ENCODE data around the gene C19orf73. TPM values are rescaled to one million over a fixed set of nuclear protein-coding genes. Genes with fewer than 3 reads are reported as not detected.
A peak's percentile ranks its signal among the peaks of the same experiment; 100 is the strongest.

Gene C19orf73
- total and polyA plus RNA-seq, 9 of the 15 experiments (the other 6 are each of a cell fraction or from before 2014, with no cell fraction given) = 0.08 to 7.4 (median 1.4) TPM

- TF ChIP-seq ZNF436 (CRISPR knock-in tag; IDR thresholded peaks at IDR 0.05) (no peak), TGIF2 (CRISPR knock-in tag; IDR thresholded peaks at IDR 0.05) (no peak), YY1 (IDR thresholded peaks at IDR 0.05; ENCODE audit: borderline replicate concordance in 1 of 3, control insufficient read depth in 1 of 3, extremely low read depth in 1 of 3, insufficient read depth in 3 of 3, insufficient read length in 1 of 3, insufficient replicate concordance in 2 of 3, low read depth in 1 of 3, low read length in 2 of 3) (peak in 1 of 3 experiments; percentile 49), HOMEZ (CRISPR knock-in tag; IDR thresholded peaks at IDR 0.05) (no peak), ILF3 (IDR thresholded peaks at IDR 0.05; ENCODE audit: borderline replicate concordance) (no peak), FOXP4 (CRISPR knock-in tag; IDR thresholded peaks at IDR 0.05; ENCODE audit: borderline replicate concordance) (0 out of 2 replicates have a peak, but pooled peaks have one; percentile 57), HCFC1 (IDR thresholded peaks at IDR 0.05; ENCODE audit: low read depth, low read length) (no peak), ZBTB7A (IDR thresholded peaks at IDR 0.05; ENCODE audit: borderline replicate concordance, control insufficient read depth, low read depth, low read length) (no peak), NFE2 (IDR thresholded peaks at IDR 0.05; ENCODE audit: low read depth) (0 out of 2 replicates have a peak, but pooled peaks have one; percentile 1), FOXK1 (CRISPR knock-in tag; IDR thresholded peaks at IDR 0.05; ENCODE audit: borderline replicate concordance) (no peak), ZHX1 (conservative IDR thresholded peaks at IDR 0.05; ENCODE audit: low read length) (no peak), CEBPB (tag; IDR thresholded peaks at IDR 0.05) (no peak), EZH2 (IDR thresholded peaks at IDR 0.05; ENCODE audit: borderline replicate concordance, low read depth, low read length) (no peak), FOSL1 (tag; conservative IDR thresholded peaks at IDR 0.05) (no peak), ZNF75A (CRISPR knock-in tag; IDR thresholded peaks at IDR 0.05) (no peak), SIRT6 (IDR thresholded peaks at IDR 0.05; ENCODE audit: low read depth, low read length) (no peak), ATF3 (IDR thresholded peaks at IDR 0.05) (no peak), ATF3 (CRISPR knock-in tag; conservative IDR thresholded peaks at IDR 0.05) (no peak; the same call in none of the 2 replicates), ESRRA (IDR thresholded peaks at IDR 0.05; ENCODE audit: borderline replicate concordance, low read depth) (peak; percentile 28; the same call in 1 of the 2 replicates)
These were observed 32.5 kb upstream of the C19orf73 start (continued) for GRCh38 chr19:49151267-49152118.

Data from K562 (cell line).